ENCODE measurements around the gene JPH3.

DNA sequence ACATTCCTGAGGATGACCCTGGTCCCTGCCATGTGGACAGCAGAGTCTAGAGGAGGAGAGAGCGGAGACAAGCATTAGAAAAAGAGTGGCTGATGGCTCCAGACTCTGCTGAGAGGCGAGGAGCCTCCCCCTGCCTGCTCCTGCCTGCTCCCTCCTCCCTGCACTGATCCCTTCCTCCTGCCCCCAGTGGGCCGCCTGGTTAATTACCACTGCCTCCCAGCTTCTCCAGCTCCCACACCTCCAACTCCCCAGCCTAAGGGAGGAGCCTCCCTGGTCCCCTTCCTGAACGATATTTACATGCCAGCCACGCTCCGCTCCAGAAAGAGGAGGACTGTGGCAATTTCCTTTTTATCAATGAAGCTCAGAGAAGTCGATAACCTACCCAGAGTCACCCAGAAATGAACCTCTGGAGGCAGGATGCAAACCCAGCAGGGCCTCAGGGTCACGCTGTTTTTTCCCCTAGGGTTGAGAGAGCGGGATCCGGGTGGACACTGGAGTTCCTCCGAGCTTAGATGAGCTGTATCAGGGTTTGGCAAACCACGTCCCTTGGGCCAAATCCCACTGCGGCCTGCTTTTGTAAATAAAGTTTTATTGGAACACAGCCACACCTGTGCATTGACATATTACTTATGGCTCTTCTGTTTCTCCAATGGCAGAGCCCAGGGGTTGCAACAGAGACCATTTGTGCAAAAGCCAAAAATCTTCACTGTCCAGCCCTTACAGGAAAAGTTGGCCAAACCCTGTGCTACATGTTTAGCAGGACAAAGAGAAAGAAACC lies 27.1 kb upstream of the JPH3 start:
- TF ChIP-seq POLR2A (IDR thresholded peaks at IDR 0.05; ENCODE audit: low read length) (no peak), CTCF (IDR thresholded peaks at IDR 0.05) (no peak), JUN (IDR thresholded peaks at IDR 0.05) (no peak)
